KBM-7 (cell line): ENCODE data around the gene KTN1.

ENCODE experiments used
- DNase-seq: peaks from one replicate; pipeline ENCODE4 v3.0.0-alpha.2; 2015
- in situ Hi-C: fragments of 300-500 bp; cut with MboI; formaldehyde crosslinking; loops from 2 replicates; pipeline ENCODE4 v1.14.3; 2020; ENCODE audit warnings: low sequenced_read_pairs, low pct_unique_long_range_greater_than_20kb, mixed read lengths

KTN1 gene

GRCh38 chr14:55568618-55569017 is 11.4 kb upstream of the KTN1 start:
- in situ Hi-C loops, result no loop called here
- DNase-seq, result no peak

GRCh38 chr14:55571125-55571889 is 8.7 kb upstream of the KTN1 start:
- in situ Hi-C loops, result no loop called here
- DNase-seq, result no peak

GRCh38 chr14:55572578-55572977 is 7.4 kb upstream of the KTN1 start:
- in situ Hi-C loops, result no loop called here
- no peak for DNase-seq

- DNase-seq, result no peak
- in situ Hi-C loops, result no loop called here
Observed at GRCh38 chr14:55574988-55575387, 5.0 kb upstream of the KTN1 start.

GRCh38 chr14:55577229-55577628 is 2.8 kb upstream of the KTN1 start:
- in situ Hi-C loops, result no loop called here
- DNase-seq, result no peak

GRCh38 chr14:55578511-55578910 is 1.5 kb upstream of the KTN1 start:
- peak; percentile 33 for DNase-seq
- in situ Hi-C loops, result no loop called here

GRCh38 chr14:55580470-55581341 is 699 bp downstream of the KTN1 start:
- peak; percentile 62 for DNase-seq
- in situ Hi-C loops, result no loop called here

GRCh38 chr14:55581342-55581771 is 1.4 kb downstream of the KTN1 start:
- in situ Hi-C loops, result no loop called here
- DNase-seq, result no peak

GRCh38 chr14:55582746-55583145 is 2.7 kb downstream of the KTN1 start:
- in situ Hi-C loops, result no loop called here
- peak; percentile 49 for DNase-seq

- in situ Hi-C loops, result no loop called here
- DNase-seq, result peak; percentile 15
Observed at GRCh38 chr14:55583942-55584468, 4.0 kb downstream of the KTN1 start.

GRCh38 chr14:55585854-55586253 is 5.8 kb downstream of the KTN1 start:
- no peak for DNase-seq
- in situ Hi-C loops, result no loop called here

- no peak for DNase-seq
- in situ Hi-C loops, result no loop called here
Observed at GRCh38 chr14:55586411-55586810, 6.4 kb downstream of the KTN1 start.

GRCh38 chr14:55587847-55588246 is 7.8 kb downstream of the KTN1 start:
- in situ Hi-C loops, result no loop called here

GRCh38 chr14:55588259-55588699 is 8.3 kb downstream of the KTN1 start:
- DNase-seq, result no peak
- in situ Hi-C loops, result no loop called here

More at GRCh38 chr14:55587847-55588246, 7.8 kb downstream of the KTN1 start:
- DNase-seq, result no peak

- in situ Hi-C loops, result no loop called here
Observed at GRCh38 chr14:55589171-55589570, 9.2 kb downstream of the KTN1 start.

GRCh38 chr14:55592436-55592835 is 12.4 kb downstream of the KTN1 start:
- in situ Hi-C loops, result no loop called here
- DNase-seq, result no peak

More at GRCh38 chr14:55589171-55589570, 9.2 kb downstream of the KTN1 start:
- DNase-seq, result no peak

- in situ Hi-C loops, result no loop called here
- no peak for DNase-seq
Observed at GRCh38 chr14:55593698-55594097, 13.7 kb downstream of the KTN1 start.

GRCh38 chr14:55599250-55599879 is 19.4 kb downstream of the KTN1 start:
- in situ Hi-C loops, result no loop called here
- DNase-seq, result no peak

GRCh38 chr14:55600784-55601561 is 21.0 kb downstream of the KTN1 start:
- in situ Hi-C loops, result no loop called here
- DNase-seq, result no peak
